K562 treated with DMSO at 1 percent for 4 hours (cell line): ENCODE measurements around the gene ZNF124. TPM values are rescaled to one million over a fixed set of nuclear protein-coding genes. Genes with fewer than 3 reads are reported as not detected.

ENCODE experiments used
- total RNA-seq: library from RNA; unstranded; fragments of 300-600 nt; gene quantifications from 2 replicates; pipeline ENCODE4 v1.2.3, GENCODE V29; 2022; ENCODE audit not compliant: insufficient read depth

ZNF124 gene
- total RNA-seq = 9.5 and 17.1 TPM in 2 replicates

DNA sequence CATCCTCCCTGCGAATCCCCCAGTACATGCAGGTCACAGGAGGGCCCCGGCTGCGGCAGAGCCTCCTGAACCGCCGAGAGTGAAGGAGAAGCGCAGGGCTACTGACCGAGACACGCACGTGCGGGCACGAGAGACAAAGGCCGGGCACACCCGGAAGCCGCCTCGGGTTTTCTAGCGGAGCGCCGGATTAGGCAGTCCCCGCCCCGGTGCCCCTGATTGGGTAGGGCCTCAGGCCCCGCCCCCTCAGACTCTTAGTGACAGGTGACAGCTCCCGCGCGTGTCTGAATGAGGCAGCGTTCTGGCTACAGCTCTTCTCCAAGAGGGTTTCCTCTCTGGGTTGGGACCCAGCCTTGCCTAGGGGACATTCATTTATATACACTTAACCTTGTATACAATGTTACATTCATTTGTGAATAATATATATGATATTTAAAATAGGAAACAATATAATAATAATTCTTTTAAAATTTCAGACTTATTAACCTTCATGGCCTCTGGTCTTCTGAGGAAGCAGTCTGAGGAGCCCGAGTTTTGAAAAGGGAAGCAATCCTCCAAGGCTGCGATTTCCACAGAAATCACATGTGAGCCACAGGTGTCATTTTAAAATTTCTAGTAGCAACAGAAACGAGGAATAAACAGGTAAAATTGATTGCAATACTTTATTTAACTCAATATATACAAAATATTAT is at the start of gene ZNF124:
ZNF124 (minus strand) TSS at position 146 of the 689 bp plus-strand sequence; CDS start at position 3, 143 bp downstream.

Other genes with a start within 250 kb of the ZNF124 start
- gene AHCTF1, start 240.1 kb downstream of the ZNF124 start, total RNA-seq = 16.1 and 22.6 TPM in 2 replicates
- gene ZNF695, start 164.0 kb downstream of the ZNF124 start, total RNA-seq = 9.4 and 13.2 TPM in 2 replicates
- gene ZNF670, start 93.2 kb downstream of the ZNF124 start, total RNA-seq = 4.4 and 7.0 TPM in 2 replicates
- 6.6 and 8.7 TPM in 2 replicates for gene ZNF669, start 67.7 kb downstream of the ZNF124 start, total RNA-seq
- not detected in 2 replicates for gene VN1R5, start 84.1 kb upstream of the ZNF124 start, total RNA-seq
- 39.6 and 43.0 TPM in 2 replicates for gene ZNF496, start 159.8 kb upstream of the ZNF124 start, total RNA-seq
- not detected in 2 replicates for gene NLRP3, start 244.2 kb upstream of the ZNF124 start, total RNA-seq